OCI-LY7 (cell line): ENCODE results near the gene PPM1H. TPM values are rescaled to one million over a fixed set of nuclear protein-coding genes. Genes with fewer than 3 reads are reported as not detected.
"Not testable (repeated sequence)": the region's sequence is repeated elsewhere in the genome, so short reads cannot be mapped to it uniquely, and the experiment has no call there.

Source experiments
- BruUV-seq: library from RNA; stranded (reverse); fragments of 400-500 nt; replicated peaks from 2 replicates; lab custom pipeline; 2021; lab: Mats Ljungman, UMichigan
- CTCF ChIA-PET: fragments of 300-600 bp; sonication (Branson Sonifier 250); formaldehyde crosslinking; loops from one replicate; lab custom pipeline; 2022; ENCODE audit warnings: antibody characterized with exemption; ENCODE audit not compliant: unreplicated experiment; lab: Charles Lee
- POLR2A ChIA-PET: fragments of 300-600 bp; sonication (Branson Sonifier 250); formaldehyde crosslinking; loops from one replicate; lab custom pipeline; 2022; ENCODE audit warnings: antibody characterized with exemption; lab: Charles Lee
- DNase-seq: peaks from one replicate; pipeline ENCODE4 v3.0.0-alpha.2; 2015; ENCODE audit warnings: low spot score
- H2AFZ ChIP-seq: fragments of 200-600 bp; sonication (generic), shearing (Covaris generic); 2 replicates; pipeline ENCODE4 v1.6.1; 2014; ENCODE audit warnings: mild to moderate bottlenecking, antibody characterized with exemption, low read length, moderate library complexity
- H3K27ac ChIP-seq: fragments of 200-600 bp; sonication (generic); 2 replicates; pipeline ENCODE4 v1.5.1; 2014; ENCODE audit warnings: mixed run types, low read depth, mild to moderate bottlenecking, moderate library complexity, low read length, inconsistent platforms; ENCODE audit not compliant: poor library complexity, severe bottlenecking
- H3K36me3 ChIP-seq: fragments of 200-600 bp; sonication (generic); 2 replicates; pipeline ENCODE4 v1.6.1; 2014; ENCODE audit warnings: mild to moderate bottlenecking, antibody characterized with exemption, low read length, moderate library complexity, mixed read lengths; ENCODE audit not compliant: insufficient read depth
- H3K4me1 ChIP-seq: fragments of 200-600 bp; sonication (generic); 2 replicates; pipeline ENCODE4 v1.5.1; 2014; ENCODE audit warnings: mild to moderate bottlenecking, low read length; ENCODE audit not compliant: insufficient read depth, poor library complexity, severe bottlenecking
- H3K4me2 ChIP-seq: fragments of 200-600 bp; sonication (generic); 2 replicates; pipeline ENCODE4 v1.6.1; 2014; ENCODE audit warnings: mild to moderate bottlenecking, low read length
- H3K4me3 ChIP-seq: fragments of 200-600 bp; sonication (generic); 2 replicates; pipeline ENCODE4 v1.5.1; 2014; ENCODE audit warnings: mild to moderate bottlenecking, low read depth, low read length; ENCODE audit not compliant: poor library complexity, severe bottlenecking
- H3K79me2 ChIP-seq: fragments of 200-600 bp; sonication (generic); 2 replicates; pipeline ENCODE4 v1.6.1; 2016; ENCODE audit warnings: low read depth, mild to moderate bottlenecking, low read length, moderate library complexity, mixed read lengths; ENCODE audit not compliant: insufficient read depth
- H3K9me2 ChIP-seq: fragments of 200-600 bp; sonication (generic); 2 replicates; pipeline ENCODE4 v1.6.1; 2016; ENCODE audit warnings: mild to moderate bottlenecking, low read length, mixed read lengths; ENCODE audit not compliant: insufficient read depth
- H3K9me3 ChIP-seq: fragments of 200-600 bp; sonication (generic); 2 replicates; pipeline ENCODE4 v1.6.1; 2014; ENCODE audit warnings: mild to moderate bottlenecking, mixed run types, low read length, mixed read lengths
- H4K20me1 ChIP-seq: fragments of 200-600 bp; sonication (generic); 2 replicates; pipeline ENCODE4 v1.6.1; 2014; ENCODE audit warnings: mild to moderate bottlenecking, antibody characterized with exemption, low read length, moderate library complexity, mixed read lengths; ENCODE audit not compliant: insufficient read depth
- CTCF ChIP-seq: fragments of 200-600 bp; sonication (generic); conservative IDR thresholded peaks from 2 replicates; pipeline ENCODE4 v1.5.1; 2014; ENCODE audit warnings: mild to moderate bottlenecking, antibody characterized with exemption, low read length, moderate library complexity, mixed read lengths
- EZH2phosphoT487 ChIP-seq: fragments of 200-600 bp; sonication (generic); IDR thresholded peaks from 2 replicates; pipeline ENCODE4 v1.6.1; 2018; ENCODE audit warnings: low read depth, borderline replicate concordance, mild to moderate bottlenecking, mixed run types, antibody characterized with exemption, low read length, moderate library complexity, mixed read lengths
- intact Hi-C: fragments of 100-400 bp; cut with micrococcal nuclease; formaldehyde crosslinking; loops from one replicate; pipeline ENCODE4 v1.10.0; 2022; ENCODE audit not compliant: unreplicated experiment
- total RNA-seq, 2 experiments: library from RNA; depleted of rRNA in 1 of 2; stranded (reverse); fragments of >200 nt in 1 of 2; shearing (Covaris generic) in 1 of 2; gene quantifications; 2 replicates each; pipeline ENCODE4 v1.2.3, GENCODE V29; 2014 to 2022

Gene PPM1H
- total RNA-seq, 2 experiments from 2014 or later = 2.0 to 3.4 TPM

GRCh38 chr12:62967701-62968100 lies 32.8 kb upstream of the PPM1H start:
- H2AFZ ChIP-seq = no peak overlapping the region
- ChIA-PET CTCF (no interaction called here), POLR2A (no interaction called here)
- H3K79me2 ChIP-seq = no peaks in the 10 kb centered on the region
- no TSS peak for BruUV-seq
- TF ChIP-seq EZH2phosphoT487 = no peak
- H3K4me2 ChIP-seq = no peak overlapping the region
- no peak overlapping the region for H3K27ac ChIP-seq
- no peaks in the 10 kb centered on the region for H3K36me3 ChIP-seq
- H3K4me1 ChIP-seq = no peaks in the 10 kb centered on the region
- H4K20me1 ChIP-seq = no peaks in the 10 kb centered on the region
- H3K9me2 ChIP-seq = no peaks in the 10 kb centered on the region
- H3K9me3 ChIP-seq = no peaks in the 10 kb centered on the region
- DNase-seq = no peak
- intact Hi-C loops = no loop called here
- H3K4me3 ChIP-seq = no peak overlapping the region

GRCh38 chr12:62966990-62967506 lies 32.1 kb upstream of the PPM1H start:
- Histone ChIP-seq H3K9me3 (no peaks in the 10 kb centered on the region), H3K36me3 (no peaks in the 10 kb centered on the region), H2AFZ (no peak overlapping the region), H4K20me1 (no peaks in the 10 kb centered on the region), H3K9me2 (no peaks in the 10 kb centered on the region), H3K27ac (no peak overlapping the region), H3K4me1 (no peaks in the 10 kb centered on the region), H3K79me2 (no peaks in the 10 kb centered on the region), H3K4me3 (no peak overlapping the region), H3K4me2 (no peak overlapping the region)
- ChIA-PET POLR2A (no interaction called here), CTCF (no interaction called here)
- DNase-seq = no peak
- BruUV-seq = no TSS peak
- TF ChIP-seq CTCF = no peak
- TF ChIP-seq EZH2phosphoT487 = no peak
- intact Hi-C loops = no loop called here

GRCh38 chr12:62966446-62966989 lies 31.6 kb upstream of the PPM1H start:
- H3K4me1 ChIP-seq, H4K20me1 ChIP-seq, H3K4me3 ChIP-seq, H3K27ac ChIP-seq, H3K9me2 ChIP-seq, POLR2A ChIA-PET, H3K36me3 ChIP-seq, BruUV-seq, H2AFZ ChIP-seq, DNase-seq, intact Hi-C loops, CTCF ChIA-PET, H3K9me3 ChIP-seq, H3K4me2 ChIP-seq, H3K79me2 ChIP-seq: not testable (repeated sequence)

GRCh38 chr12:62965700-62966099 lies 30.8 kb upstream of the PPM1H start:
- intact Hi-C loops, CTCF ChIA-PET: not testable (repeated sequence)

GRCh38 chr12:62965242-62965641 lies 30.3 kb upstream of the PPM1H start:
- POLR2A ChIA-PET = interaction anchor here (0.6 kb wide), 1 partner anchor 718 kb away, joined by 8 read pairs; no protein-coding TSS in a partner anchor
- H3K9me2 ChIP-seq, H3K36me3 ChIP-seq, DNase-seq, CTCF ChIA-PET, H3K4me1 ChIP-seq, BruUV-seq, H2AFZ ChIP-seq, H3K27ac ChIP-seq, H3K79me2 ChIP-seq, H4K20me1 ChIP-seq, H3K4me2 ChIP-seq, intact Hi-C loops, H3K9me3 ChIP-seq, H3K4me3 ChIP-seq: not testable (repeated sequence)

More at GRCh38 chr12:62965700-62966099, 30.8 kb upstream of the PPM1H start:
- not testable (repeated sequence) for H3K4me3 ChIP-seq, H3K4me2 ChIP-seq, H3K9me2 ChIP-seq, H3K9me3 ChIP-seq, H3K36me3 ChIP-seq, DNase-seq, H2AFZ ChIP-seq, H3K79me2 ChIP-seq, H4K20me1 ChIP-seq, H3K27ac ChIP-seq, H3K4me1 ChIP-seq
- BruUV-seq = TSS peak; percentile 97
- POLR2A ChIA-PET = interaction anchor here (0.6 kb wide), 1 partner anchor 718 kb away, joined by 8 read pairs; no protein-coding TSS in a partner anchor
